Astrocyte (in vitro differentiated cells and primary cell): ENCODE results near the gene ADARB2.

Experiments used
- CTCF ChIP-seq: IDR thresholded peaks from 2 replicates; pipeline ENCODE4 v1.5.1; 2011; ENCODE audit warnings: low read depth, mild to moderate bottlenecking, inconsistent platforms, low read length, moderate library complexity; ENCODE audit not compliant: insufficient read depth
- EZH2 ChIP-seq: IDR thresholded peaks from 2 replicates; pipeline ENCODE4 v1.6.1; 2012; ENCODE audit warnings: mild to moderate bottlenecking, low read length, inconsistent platforms; ENCODE audit not compliant: insufficient read depth

- TF ChIP-seq CTCF (no peak), EZH2 (no peak)
Observed at GRCh38 chr10:1669433-1669832, 67.9 kb downstream of the ADARB2 start.
